ENCODE measurements around the gene SERPINA10.
"Not testable (repeated sequence)": the region's sequence is repeated elsewhere in the genome, so short reads cannot be mapped to it uniquely, and the experiment has no call there.

SERPINA10 gene

GRCh38 chr14:94278731-94279130 is 14.3 kb downstream of the SERPINA10 start:
- DNase-seq = no peak

DNA sequence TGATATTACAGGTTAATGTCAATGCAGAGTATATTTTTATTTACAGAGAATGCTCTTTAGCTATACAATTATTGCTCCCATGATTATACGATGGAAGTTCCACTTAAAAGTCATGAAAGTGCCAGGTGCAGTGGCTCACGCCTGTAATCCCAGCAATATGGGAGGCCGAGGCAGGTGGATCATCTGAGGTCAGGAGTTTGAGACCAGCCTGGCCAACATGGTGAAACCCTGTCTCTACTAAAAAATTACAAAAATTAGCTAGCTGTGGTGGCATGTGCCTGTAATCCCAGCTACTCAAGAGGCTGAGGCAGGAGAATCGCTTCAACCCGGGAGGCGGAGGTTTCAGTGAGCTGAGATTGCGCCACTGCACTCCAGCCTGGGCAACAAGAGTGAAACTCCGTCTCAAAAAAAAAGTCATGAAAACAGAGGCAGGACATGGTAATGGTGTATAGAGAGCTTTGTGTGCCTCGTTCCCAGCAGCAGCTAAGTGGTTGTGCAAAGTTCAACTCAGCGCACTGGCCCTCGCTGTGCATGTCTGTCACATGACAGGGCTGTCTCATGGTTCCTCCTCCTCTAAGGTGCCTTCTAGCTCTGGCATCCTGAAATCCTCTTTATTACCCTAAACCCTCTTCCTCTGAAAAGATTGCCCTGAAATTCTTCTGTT is 16.0 kb downstream of the SERPINA10 start:
- DNase-seq = not testable (repeated sequence)

- no peak for DNase-seq
Observed at GRCh38 chr14:94269156-94269555, 23.9 kb downstream of the SERPINA10 start.

DNA sequence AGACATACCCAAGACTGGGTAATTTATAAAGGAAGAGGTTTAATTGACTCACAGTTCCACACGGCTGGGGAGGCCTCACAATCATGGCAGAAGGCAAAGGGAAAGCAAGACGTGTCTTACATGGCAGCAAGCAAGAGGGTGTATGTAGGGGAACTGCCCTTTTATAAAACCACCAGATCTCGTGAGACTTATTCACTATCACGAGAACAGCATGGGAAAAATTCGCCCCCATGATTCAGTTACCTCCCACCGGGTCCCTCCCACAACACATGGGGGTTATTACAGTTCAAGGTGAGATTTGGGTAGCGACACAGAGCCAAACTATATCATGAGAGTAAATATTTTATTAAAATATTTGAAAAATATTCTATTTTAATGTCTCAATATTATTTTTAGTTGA is 24.5 kb downstream of the SERPINA10 start:
- not testable (repeated sequence) for DNase-seq

- no peak for DNase-seq
Observed at GRCh38 chr14:94267352-94267751, 25.7 kb downstream of the SERPINA10 start.

DNA sequence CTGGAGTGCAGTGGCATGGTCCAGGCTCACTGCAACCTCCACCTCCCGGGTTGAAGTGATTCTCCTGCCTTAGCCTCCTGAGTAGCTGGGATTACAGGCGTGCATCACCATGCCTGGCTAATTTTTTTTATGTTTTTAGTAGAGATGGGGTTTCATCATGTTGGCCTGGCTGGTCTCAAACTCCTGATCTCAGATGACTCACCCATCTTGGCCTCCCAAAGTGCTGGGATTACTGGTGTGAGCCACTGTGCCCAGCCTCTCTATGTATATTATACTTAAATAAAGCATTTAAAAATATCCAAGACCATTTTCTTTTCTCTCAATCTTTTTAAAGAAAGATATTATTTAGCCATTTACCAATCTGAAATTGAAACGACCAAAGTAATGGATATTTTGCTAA is 28.9 kb downstream of the SERPINA10 start:
- DNase-seq = not testable (repeated sequence)

- DNase-seq = no peak
Observed at GRCh38 chr14:94244182-94244581, 48.9 kb downstream of the SERPINA10 start.

DNA sequence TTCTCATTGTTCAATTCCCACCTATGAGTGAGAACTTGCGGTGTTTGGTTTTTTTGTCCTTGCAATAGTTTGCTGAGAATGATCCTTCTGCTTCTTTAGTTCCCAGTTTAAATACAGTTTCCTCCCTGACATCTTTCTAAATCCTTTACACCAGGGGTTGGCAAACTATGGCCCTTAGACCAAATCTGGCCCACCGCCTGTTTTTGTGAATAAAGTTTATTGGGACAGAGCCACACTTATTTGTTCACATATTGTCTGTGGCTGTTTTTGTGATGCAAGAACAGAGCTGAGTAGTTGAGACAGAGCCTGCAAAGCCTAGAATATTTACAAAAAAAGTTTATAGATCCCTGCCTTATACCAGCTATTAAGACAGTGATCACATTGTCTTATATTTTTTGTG is 53.7 kb downstream of the SERPINA10 start:
- no peak for DNase-seq

DNA sequence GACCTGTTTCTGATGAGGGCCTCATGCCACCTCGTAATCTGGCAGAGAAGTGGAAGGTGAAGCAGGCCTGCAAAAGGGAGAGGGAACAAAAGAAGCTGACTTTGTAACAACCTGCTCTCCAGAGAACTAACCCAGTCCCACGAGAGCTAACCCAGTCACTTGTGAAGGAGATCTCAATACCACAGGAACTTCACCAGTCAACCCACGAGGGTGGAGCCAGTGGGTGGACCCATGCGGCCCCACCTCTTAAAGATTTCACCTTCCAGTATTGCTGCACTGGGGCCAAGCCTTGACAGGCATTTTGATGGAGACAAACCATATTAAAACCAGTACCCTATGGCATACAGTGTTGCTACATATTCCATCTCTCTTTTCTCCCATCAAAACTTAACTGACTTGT is 55.1 kb downstream of the SERPINA10 start:
- no peak for DNase-seq

- no peak for DNase-seq
Observed at GRCh38 chr14:94237046-94237445, 56.0 kb downstream of the SERPINA10 start.
